CD14-positive monocyte (primary cell): Measurements from ENCODE around the gene AHI1. TPM values are rescaled to one million over a fixed set of nuclear protein-coding genes. Genes with fewer than 3 reads are reported as not detected.

ENCODE experiments used
- DNase-seq, 3 donors: peaks; one replicate each; pipeline ENCODE4 v3.0.0-alpha.2; 2011 to 2022
- H2AFZ ChIP-seq: 2 replicates; pipeline ENCODE4 v1.6.0; 2012; ENCODE audit warnings: mild to moderate bottlenecking, low read depth, low read length, inconsistent platforms; ENCODE audit not compliant: insufficient read depth, poor library complexity, severe bottlenecking
- H3K27ac ChIP-seq, 2 donors: 1 replicate in 1 of 2; 2 replicates in 1 of 2; pipeline ENCODE4 v1.5.1; 2012 to 2013; ENCODE audit warnings: low read length in 2 of 2, control low read depth in 1 of 2, inconsistent platforms in 1 of 2, low read depth in 1 of 2, mild to moderate bottlenecking in 1 of 2
- H3K27me3 ChIP-seq, 2 donors: one replicate each; pipeline versions ENCODE4 v1.6.0 to v1.6.1; 2011 to 2013; ENCODE audit warnings: low read length in 2 of 2; ENCODE audit not compliant: control insufficient read depth in 2 of 2, insufficient read depth in 2 of 2
- H3K36me3 ChIP-seq, 2 donors: replicated peaks in 1 of 2; 1 replicate in 1 of 2; 2 replicates in 1 of 2; pipeline versions ENCODE4 v1.5.1 to v1.6.1; 2012 to 2013; ENCODE audit warnings: low read length in 2 of 2, control low read depth in 1 of 2, inconsistent platforms in 1 of 2, mild to moderate bottlenecking in 1 of 2; ENCODE audit not compliant: insufficient read depth in 2 of 2, control insufficient read depth in 1 of 2
- H3K4me1 ChIP-seq, 2 donors: 1 replicate in 1 of 2; 2 replicates in 1 of 2; pipeline versions ENCODE4 v1.5.1 to v1.6.1; 2012 to 2013; ENCODE audit warnings: low read length in 2 of 2, control low read depth in 1 of 2, inconsistent platforms in 1 of 2, mild to moderate bottlenecking in 1 of 2, moderate library complexity in 1 of 2; ENCODE audit not compliant: insufficient read depth in 2 of 2, control insufficient read depth in 1 of 2
- H3K4me2 ChIP-seq: replicated peaks from 2 replicates; pipeline ENCODE3; 2012; ENCODE audit warnings: low read length, moderate library complexity, mild to moderate bottlenecking; ENCODE audit not compliant: poor library complexity, severe bottlenecking; ENCODE audit errors: extremely low read depth
- H3K4me3 ChIP-seq, 3 experiments: fragments of 200-600 bp in 1 of 3; sonication (generic) in 1 of 3; replicated peaks in 1 of 3; 1 replicate in 2 of 3; 2 replicates in 1 of 3; pipeline ENCODE4 v1.5.1; 2011 to 2013; ENCODE audit warnings: low read length in 3 of 3, mild to moderate bottlenecking in 3 of 3, control low read depth in 2 of 3, low read depth in 2 of 3, inconsistent platforms in 1 of 3, moderate library complexity in 1 of 3
- H3K79me2 ChIP-seq: 2 replicates; pipeline ENCODE4 v1.6.0; 2012; ENCODE audit warnings: mild to moderate bottlenecking, control low read depth, inconsistent platforms, low read length, moderate library complexity; ENCODE audit not compliant: insufficient read depth
- H3K9ac ChIP-seq: 2 replicates; pipeline ENCODE4 v1.6.0; 2017; ENCODE audit warnings: low read length, mild to moderate bottlenecking; ENCODE audit not compliant: insufficient read depth, poor library complexity, severe bottlenecking
- H3K9me3 ChIP-seq, 2 donors: replicated peaks in 1 of 2; 1 replicate in 1 of 2; 2 replicates in 1 of 2; pipeline versions ENCODE4 v1.5.1 to v1.6.1; 2012 to 2013; ENCODE audit warnings: low read length in 2 of 2, control low read depth in 1 of 2; ENCODE audit not compliant: control insufficient read depth in 1 of 2, insufficient read depth in 1 of 2
- H4K20me1 ChIP-seq: 2 replicates; pipeline ENCODE4 v1.6.0; 2012; ENCODE audit warnings: mild to moderate bottlenecking, low read length, control low read depth, moderate library complexity; ENCODE audit not compliant: insufficient read depth
- H3K27ac Mint-ChIP-seq, 7 donors: one replicate each; pipeline ENCODE4 v1.8.0; 2020; ENCODE audit warnings: mild to moderate bottlenecking in 7 of 7, mixed read lengths in 7 of 7, moderate library complexity in 6 of 7, inconsistent platforms in 2 of 7
- H3K27me3 Mint-ChIP-seq, 3 donors: one replicate each; pipeline ENCODE4 v1.8.0; 2021 to 2022; ENCODE audit warnings: low read depth in 3 of 3, mild to moderate bottlenecking in 3 of 3, mixed read lengths in 3 of 3, moderate library complexity in 3 of 3, inconsistent platforms in 1 of 3
- H3K36me3 Mint-ChIP-seq, 2 donors: one replicate each; pipeline ENCODE4 v1.8.0; 2020; ENCODE audit warnings: mixed read lengths in 2 of 2, inconsistent platforms in 1 of 2, mild to moderate bottlenecking in 1 of 2
- H3K4me1 Mint-ChIP-seq: one replicate; pipeline ENCODE4 v1.8.0; 2020; ENCODE audit warnings: mild to moderate bottlenecking, mixed read lengths
- H3K4me3 Mint-ChIP-seq, 2 donors: one replicate each; pipeline ENCODE4 v1.8.0; 2020; ENCODE audit warnings: mild to moderate bottlenecking in 2 of 2, mixed read lengths in 2 of 2, moderate library complexity in 1 of 2
- H3K9me3 Mint-ChIP-seq, 7 donors: one replicate each; pipeline ENCODE4 v1.8.0; 2020 to 2022; ENCODE audit warnings: mixed read lengths in 7 of 7, mild to moderate bottlenecking in 6 of 7, moderate library complexity in 6 of 7, inconsistent platforms in 2 of 7
- CTCF ChIP-seq: fragments of 200-600 bp; IDR thresholded peaks from one replicate; pipeline ENCODE4 v1.8.0; 2022; ENCODE audit warnings: antibody characterized with exemption, mild to moderate bottlenecking
- WGBS: methylation state at CpG from one replicate; pipeline ENCODE4 v1.1.5; 2013; ENCODE audit warnings: missing lambda C conversion rate; ENCODE audit not compliant: insufficient coverage; 5-methylcytosine and 5-hydroxymethylcytosine counted together
- intact Hi-C, 2 donors: fragments of 100-400 bp; cut with micrococcal nuclease; formaldehyde crosslinking; loops; one replicate each; pipeline versions ENCODE4 v1.15.0 to v1.15.1; 2023
- polyA plus RNA-seq, 3 donors: library from polyadenylated mRNA; depleted of rRNA in 1 of 3; unstranded in 2 of 3; stranded (reverse) in 1 of 3; fragments of 300-500 nt in 2 of 3; fragments of >200 nt in 1 of 3; fragmentation: Illumina TruSeq in 2 of 3; gene quantifications; 1 replicate in 2 of 3; 2 replicates in 1 of 3; pipeline ENCODE4 v1.2.3, GENCODE V29; 2012 to 2021

Gene AHI1
- polyA plus RNA-seq, 3 donors, result 0.91 to 2.8 (median 1.4) TPM

- WGBS, result 50% methylated on average over 1 of the region's 1 CpG
- no peaks in the 10 kb centered on the region for H4K20me1 ChIP-seq
- Mint-ChIP-seq H3K27ac (peak overlapping the region in 4 of 7 donors; percentile 15 to 87 (median 44)), H3K4me1 (peaks cover 13% of the 10 kb centered on the region), H3K4me3 (no peak overlapping the region), H3K9me3 (no peaks in the 10 kb centered on the region), H3K36me3 (no peaks in the 10 kb centered on the region), H3K27me3 (no peaks in the 10 kb centered on the region)
- intact Hi-C loops, result no loop called here
- no peak overlapping the region for H3K9ac ChIP-seq
- TF ChIP-seq CTCF, result no peak
- H3K4me2 ChIP-seq, result no peak overlapping the region
- no peaks in the 10 kb centered on the region for H3K36me3 ChIP-seq
- H2AFZ ChIP-seq, result no peak overlapping the region
- no peaks in the 10 kb centered on the region for H3K27me3 ChIP-seq
- no peak overlapping the region for H3K4me3 ChIP-seq
- H3K9me3 ChIP-seq, result no peaks in the 10 kb centered on the region
- no peak overlapping the region for H3K27ac ChIP-seq
- peak; percentile 17 to 32 (median 21) for DNase-seq
- peaks cover 3 to 5% of the 10 kb centered on the region in 2 donors for H3K4me1 ChIP-seq
- no peaks in the 10 kb centered on the region for H3K79me2 ChIP-seq
Measured at GRCh38 chr6:135525594-135525993, 28.1 kb upstream of the AHI1 start.

GRCh38 chr6:135522965-135523692, 25.6 kb upstream of the AHI1 start:
- Histone ChIP-seq H3K9ac (no peak overlapping the region), H3K4me1 (peaks cover 3 to 5% of the 10 kb centered on the region in 2 donors), H3K9me3 (no peaks in the 10 kb centered on the region), H4K20me1 (no peaks in the 10 kb centered on the region), H3K27me3 (no peaks in the 10 kb centered on the region), H3K4me2 (no peak overlapping the region), H3K36me3 (no peaks in the 10 kb centered on the region), H3K79me2 (no peaks in the 10 kb centered on the region), H3K4me3 (no peak overlapping the region), H2AFZ (no peak overlapping the region), H3K27ac (no peak overlapping the region)
- Mint-ChIP-seq H3K9me3 (peaks cover 0 to 3% (median 0%) of the 10 kb centered on the region in 7 donors), H3K36me3 (no peaks in the 10 kb centered on the region), H3K4me1 (peaks cover 13% of the 10 kb centered on the region), H3K27ac (peak overlapping the region in 5 of 7 donors; percentile 34 to 92 (median 75)), H3K27me3 (no peaks in the 10 kb centered on the region), H3K4me3 (peak overlapping the region in 1 of 2 donors; percentile 47)
- intact Hi-C loops, result no loop called here
- DNase-seq, result peak; percentile 38 to 52 (median 41)
- 75% methylated on average over 2 of the region's 6 CpGs for WGBS
- TF ChIP-seq CTCF, result no peak
